GM08714 (cell line): ENCODE data around the gene PRRG2.

Experiments
- H3K4me3 ChIP-seq: fragments of 200-500 bp; sonication (Bioruptor generic); 2 replicates; pipeline ENCODE4 v1.5.1; 2014; ENCODE audit warnings: mild to moderate bottlenecking, low read length, inconsistent platforms
- ZNF274 ChIP-seq: IDR thresholded peaks from 2 replicates; pipeline ENCODE4 v1.6.1; 2012; ENCODE audit warnings: mild to moderate bottlenecking, low read depth, low read length

PRRG2 gene

GRCh38 chr19:49581007-49581508 lies at the start of gene PRRG2:
Gene PRRG2, plus strand, starts transcription at chr19:49581316. Its CDS starts 1,904 bp downstream, at chr19:49583220.
- no peak for TF ChIP-seq ZNF274
- H3K4me3 ChIP-seq = peak within 1 kb of the TSS; percentile 94

GRCh38 chr19:49533551-49534488 lies 47.3 kb upstream of the PRRG2 start:
- peak overlapping the region; percentile 59; the same call in 1 of the 2 replicates for H3K4me3 ChIP-seq
- TF ChIP-seq ZNF274 = no peak

- peak overlapping the region; percentile 59; the same call in 1 of the 2 replicates for H3K4me3 ChIP-seq
- TF ChIP-seq ZNF274 = no peak
Observed at GRCh38 chr19:49534632-49535385, 46.3 kb upstream of the PRRG2 start.

GRCh38 chr19:49536921-49537462 lies 44.1 kb upstream of the PRRG2 start:
- no peak for TF ChIP-seq ZNF274
- no peak overlapping the region for H3K4me3 ChIP-seq

GRCh38 chr19:49538643-49539042 lies 42.5 kb upstream of the PRRG2 start:
- no peak for TF ChIP-seq ZNF274
- no peak overlapping the region for H3K4me3 ChIP-seq

- no peak for TF ChIP-seq ZNF274
- no peak overlapping the region for H3K4me3 ChIP-seq
Observed at GRCh38 chr19:49539192-49539952, 41.7 kb upstream of the PRRG2 start.

- no peak overlapping the region for H3K4me3 ChIP-seq
- no peak for TF ChIP-seq ZNF274
Observed at GRCh38 chr19:49541914-49542313, 39.2 kb upstream of the PRRG2 start.

- TF ChIP-seq ZNF274 = no peak
- no peak overlapping the region for H3K4me3 ChIP-seq
Observed at GRCh38 chr19:49542446-49542845, 38.7 kb upstream of the PRRG2 start.

- no peak for TF ChIP-seq ZNF274
- no peak overlapping the region for H3K4me3 ChIP-seq
Observed at GRCh38 chr19:49543032-49543431, 38.1 kb upstream of the PRRG2 start.

GRCh38 chr19:49544154-49544553 lies 37.0 kb upstream of the PRRG2 start:
- H3K4me3 ChIP-seq = no peak overlapping the region
- no peak for TF ChIP-seq ZNF274

- H3K4me3 ChIP-seq = no peak overlapping the region
- TF ChIP-seq ZNF274 = no peak
Observed at GRCh38 chr19:49546825-49547565, 34.1 kb upstream of the PRRG2 start.

- no peak for TF ChIP-seq ZNF274
- H3K4me3 ChIP-seq = no peak overlapping the region
Observed at GRCh38 chr19:49549045-49549444, 32.1 kb upstream of the PRRG2 start.

GRCh38 chr19:49551531-49551930 lies 29.6 kb upstream of the PRRG2 start:
- no peak overlapping the region for H3K4me3 ChIP-seq
- no peak for TF ChIP-seq ZNF274
